PFSK-1 (cell line): Measurements from ENCODE around the gene HSBP1.

Source experiments
- POLR2AphosphoS5 ChIP-seq: IDR thresholded peaks from 2 replicates; pipeline ENCODE4 v1.6.1; 2012; ENCODE audit warnings: low read depth, mild to moderate bottlenecking, control low read depth, low read length, moderate library complexity
- REST ChIP-seq, 2 experiments: IDR thresholded peaks; 2 replicates each; pipeline versions ENCODE4 v1.6.1 to v1.8.0; 2011 to 2012; ENCODE audit warnings: low read depth in 2 of 2, low read length in 2 of 2, control low read depth in 1 of 2, inconsistent platforms in 1 of 2, mild to moderate bottlenecking in 1 of 2, moderate library complexity in 1 of 2; ENCODE audit not compliant: insufficient read depth in 1 of 2
- SIN3A ChIP-seq: IDR thresholded peaks from 2 replicates; pipeline ENCODE4 v1.6.1; 2012; ENCODE audit warnings: mild to moderate bottlenecking, low read length, moderate library complexity, borderline replicate concordance; ENCODE audit not compliant: insufficient read depth
- TAF1 ChIP-seq: IDR thresholded peaks from 2 replicates; pipeline ENCODE4 v1.6.1; 2012; ENCODE audit warnings: low read length, control low read depth, borderline replicate concordance; ENCODE audit not compliant: insufficient read depth

GRCh38 chr16:83804366-83804765 is 3.4 kb upstream of the HSBP1 start:
- TF ChIP-seq POLR2AphosphoS5 (no peak), REST (IDR thresholded peaks at IDR 0.05; ENCODE audit: insufficient read depth in 1 of 2, low read depth in 2 of 2, low read length in 2 of 2) (no peak), TAF1 (no peak), SIN3A (no peak)
